ENCODE data around the gene C1QC. TPM values are rescaled to one million over a fixed set of nuclear protein-coding genes. Genes with fewer than 3 reads are reported as not detected.

The C1QC gene
- total and polyA plus RNA-seq, 4 donors: 41.3 to 554 (median 230) TPM

- Histone ChIP-seq H3K4me1 (ENCODE audit: control insufficient read depth in 5 of 5, insufficient read depth in 5 of 5, low read length in 5 of 5) (peaks cover 0 to 10% (median 3%) of the 10 kb centered on the region in 5 donors), H3K36me3 (ENCODE audit: control insufficient read depth in 4 of 4, insufficient read depth in 4 of 4, low read length in 4 of 4) (no peaks in the 10 kb centered on the region), H3K27me3 (ENCODE audit: control insufficient read depth in 3 of 3, insufficient read depth in 3 of 3, low read length in 2 of 3) (no peaks in the 10 kb centered on the region), H3K9ac (ENCODE audit: insufficient read depth in 1 of 2, low read length in 2 of 2) (no peak overlapping the region), H3K4me3 (no peak overlapping the region), H3K9me3 (ENCODE audit: control insufficient read depth in 4 of 4, insufficient read depth in 3 of 4, low read length in 3 of 4) (no peaks in the 10 kb centered on the region), H3K27ac (ENCODE audit: low read depth in 1 of 2, low read length in 1 of 2) (no peak overlapping the region)
- 51 to 59% methylated on average over 9 of the region's 9 CpGs for WGBS, 2 donors
- ATAC-seq (ENCODE audit: insufficient read depth, low FRiP score) (no peak), DNase-seq (peak in 2 of 3 donors; percentile 28 to 35)
- no peak for TF ChIP-seq CTCF (IDR thresholded peaks at IDR 0.05; ENCODE audit: control extremely low read depth, extremely low read depth)
Observed at GRCh38 chr1:22680726-22681125, 37.3 kb downstream of the C1QC start.

GRCh38 chr1:22681556-22682276 lies 38.3 kb downstream of the C1QC start:
- ATAC-seq (ENCODE audit: insufficient read depth, low FRiP score) (no peak), DNase-seq (no peak)
- Histone ChIP-seq H3K4me1 (ENCODE audit: control insufficient read depth in 5 of 5, insufficient read depth in 5 of 5, low read length in 5 of 5) (peaks cover 0 to 13% (median 3%) of the 10 kb centered on the region in 5 donors), H3K27me3 (ENCODE audit: control insufficient read depth in 3 of 3, insufficient read depth in 3 of 3, low read length in 2 of 3) (no peaks in the 10 kb centered on the region), H3K27ac (ENCODE audit: low read depth in 1 of 2, low read length in 1 of 2) (no peak overlapping the region), H3K9me3 (ENCODE audit: control insufficient read depth in 4 of 4, insufficient read depth in 3 of 4, low read length in 3 of 4) (no peaks in the 10 kb centered on the region), H3K4me3 (no peak overlapping the region), H3K36me3 (ENCODE audit: control insufficient read depth in 4 of 4, insufficient read depth in 4 of 4, low read length in 4 of 4) (no peaks in the 10 kb centered on the region), H3K9ac (ENCODE audit: insufficient read depth in 1 of 2, low read length in 2 of 2) (no peak overlapping the region)
- 82 to 85% methylated on average over 15 of the region's 15 CpGs for WGBS, 2 donors
- TF ChIP-seq CTCF (IDR thresholded peaks at IDR 0.05; ENCODE audit: control extremely low read depth, extremely low read depth): no peak

GRCh38 chr1:22683547-22683946 lies 40.1 kb downstream of the C1QC start:
- H3K9ac ChIP-seq (ENCODE audit: insufficient read depth in 1 of 2, low read length in 2 of 2): no peak overlapping the region
- no peaks in the 10 kb centered on the region for H3K9me3 ChIP-seq (ENCODE audit: control insufficient read depth in 4 of 4, insufficient read depth in 3 of 4, low read length in 3 of 4)
- ATAC-seq (ENCODE audit: insufficient read depth, low FRiP score) (no peak), DNase-seq (no peak)
- H3K4me3 ChIP-seq: no peak overlapping the region
- WGBS, 2 donors: 80 to 86% methylated on average over 1 of the region's 1 CpG
- no peak overlapping the region for H3K27ac ChIP-seq (ENCODE audit: low read depth in 1 of 2, low read length in 1 of 2)
- H3K27me3 ChIP-seq (ENCODE audit: control insufficient read depth in 3 of 3, insufficient read depth in 3 of 3, low read length in 2 of 3): no peaks in the 10 kb centered on the region
- no peak for TF ChIP-seq CTCF (IDR thresholded peaks at IDR 0.05; ENCODE audit: control extremely low read depth, extremely low read depth)
- H3K36me3 ChIP-seq (ENCODE audit: control insufficient read depth in 4 of 4, insufficient read depth in 4 of 4, low read length in 4 of 4): no peaks in the 10 kb centered on the region
- H3K4me1 ChIP-seq (ENCODE audit: control insufficient read depth in 5 of 5, insufficient read depth in 5 of 5, low read length in 5 of 5): peaks cover 0 to 13% (median 0%) of the 10 kb centered on the region in 5 donors
